GM21619 (cell line): ENCODE results near the gene GALNT12.

ENCODE experiments used
- ATAC-seq: cut with Tn5 transposase; IDR thresholded peaks from one replicate; pipeline ENCODE4 v1.9.1; 2021; ENCODE audit not compliant: unreplicated experiment

The GALNT12 gene

DNA sequence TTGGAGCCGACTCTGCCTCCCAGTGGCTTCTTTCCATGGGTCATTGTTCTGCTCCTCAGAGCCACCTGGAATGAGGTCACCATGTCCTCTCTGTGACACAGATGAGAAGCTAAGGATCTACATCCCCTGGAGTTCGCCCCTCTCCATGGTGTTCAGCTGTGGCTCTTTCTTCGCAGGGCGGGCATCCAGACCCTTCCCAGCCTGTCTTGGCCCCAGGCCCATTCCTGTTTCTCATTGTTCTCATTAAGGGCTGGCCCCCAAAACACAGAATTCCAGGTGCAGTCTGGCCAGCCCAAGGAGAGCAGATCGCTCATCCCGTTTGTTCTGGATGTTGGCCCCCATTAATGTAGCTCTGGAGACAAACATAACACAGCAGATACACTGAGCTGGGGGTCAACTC lies 69.8 kb downstream of the GALNT12 start:
- no peak for ATAC-seq

DNA sequence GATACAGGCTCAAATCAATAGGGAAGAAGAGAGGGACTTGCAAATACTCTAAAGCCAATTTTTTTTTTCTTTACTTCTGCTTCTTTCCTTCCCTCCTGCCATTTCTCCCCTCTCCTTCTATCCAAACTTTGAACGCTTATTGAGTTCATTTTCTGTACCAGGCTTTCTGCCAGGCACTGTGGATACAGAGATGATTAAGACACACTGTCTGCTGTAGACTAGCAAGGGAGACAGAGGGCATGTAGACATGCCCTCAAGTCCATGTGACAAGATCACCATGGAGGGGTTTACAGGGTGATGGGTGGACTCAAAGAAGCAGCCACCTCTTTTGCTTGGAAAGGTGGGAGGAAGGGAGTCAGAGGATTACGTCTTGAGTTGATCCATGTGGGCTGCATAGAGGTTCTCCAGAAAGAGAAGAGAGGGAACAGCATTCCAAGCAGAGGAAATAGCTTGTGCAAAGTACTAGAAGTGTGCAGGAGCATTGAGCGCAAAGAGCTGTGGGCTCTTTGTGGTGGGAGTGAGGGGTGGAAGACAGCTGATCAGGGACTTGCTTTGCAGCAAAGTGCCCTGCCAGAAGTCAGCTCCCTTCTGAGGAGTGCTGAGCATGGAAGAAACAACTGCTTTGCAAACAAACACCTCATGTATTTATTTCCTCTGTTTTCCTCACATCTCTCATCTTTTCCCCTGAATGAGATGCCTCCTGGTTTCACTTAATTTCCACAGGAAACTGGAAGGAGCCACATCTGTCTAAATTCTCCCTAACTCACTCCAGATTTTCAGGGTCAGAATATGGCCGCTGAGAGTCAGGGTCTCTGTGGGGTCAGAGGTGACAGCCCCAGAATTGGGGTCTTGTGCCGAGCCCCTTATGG lies 71.9 kb downstream of the GALNT12 start:
- no peak for ATAC-seq

DNA sequence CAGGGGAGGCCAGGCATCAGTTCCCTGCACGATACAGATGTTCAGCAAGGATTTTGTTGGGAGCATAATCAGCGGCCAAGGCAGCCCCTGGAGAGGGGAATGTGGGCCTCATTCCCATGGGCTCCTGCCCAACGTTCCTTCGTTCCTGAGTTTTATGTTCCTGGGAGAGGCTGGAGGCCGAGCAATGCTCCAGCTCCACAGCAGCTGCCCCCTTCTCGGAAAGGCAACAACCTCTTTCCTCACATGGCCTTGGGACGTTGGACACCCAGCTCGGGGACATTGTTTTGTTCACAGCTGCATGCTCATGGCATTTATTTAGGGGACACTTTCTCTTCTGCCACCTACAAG lies 72.5 kb downstream of the GALNT12 start:
- ATAC-seq = no peak

DNA sequence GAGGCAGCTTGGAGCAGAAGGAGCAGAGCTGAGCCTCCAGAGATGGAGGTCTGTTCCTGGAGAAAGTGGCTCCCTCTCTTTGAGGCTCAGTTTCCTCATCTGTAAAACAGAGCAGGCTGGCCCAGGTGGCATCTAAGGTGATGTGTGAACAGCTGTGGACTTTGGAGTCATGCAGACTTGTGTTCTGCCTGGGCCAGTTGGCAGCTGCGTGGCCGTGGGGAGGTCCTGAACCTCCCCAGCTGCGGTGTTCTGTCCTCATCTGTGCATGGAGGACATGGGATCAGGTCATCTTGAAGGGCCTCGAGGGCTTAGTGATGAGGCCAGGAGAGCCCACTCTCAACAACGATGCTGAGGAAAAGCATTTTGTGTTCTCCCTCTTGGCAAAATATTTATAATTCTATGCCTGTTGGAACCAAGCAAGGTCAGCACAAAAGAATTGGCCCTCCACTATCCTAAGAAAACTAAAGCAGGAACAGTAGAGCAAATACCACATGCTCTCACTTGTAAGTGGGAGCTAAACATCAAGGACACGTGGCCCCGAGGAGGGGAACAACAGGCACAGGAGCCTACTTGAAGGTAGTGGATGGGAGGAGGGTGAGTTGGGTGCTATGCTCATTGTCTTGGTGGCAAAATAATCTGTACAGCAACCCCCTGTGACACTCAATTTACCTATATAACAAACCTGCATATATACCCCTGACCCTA lies 73.0 kb downstream of the GALNT12 start:
- no peak for ATAC-seq

DNA sequence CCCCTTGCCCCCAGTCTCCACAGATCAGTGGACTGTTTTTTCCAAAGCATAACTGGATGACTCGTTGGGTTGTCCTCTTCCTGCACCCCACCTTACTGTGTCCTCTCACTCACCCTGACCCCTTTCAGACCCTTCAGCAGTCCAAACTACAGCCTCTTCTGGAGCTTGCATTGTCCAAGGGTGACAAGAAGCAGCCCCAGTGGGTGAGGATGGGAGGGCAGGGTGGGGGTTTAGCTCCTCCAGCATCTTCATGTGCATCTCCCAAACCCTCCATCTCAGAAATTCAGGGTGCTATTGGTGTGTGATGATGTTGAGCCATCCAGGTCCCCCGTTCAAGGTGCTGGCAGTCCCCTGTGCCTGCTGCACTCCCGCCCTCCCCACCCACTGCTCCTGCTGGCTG lies 73.9 kb downstream of the GALNT12 start:
- no peak for ATAC-seq

DNA sequence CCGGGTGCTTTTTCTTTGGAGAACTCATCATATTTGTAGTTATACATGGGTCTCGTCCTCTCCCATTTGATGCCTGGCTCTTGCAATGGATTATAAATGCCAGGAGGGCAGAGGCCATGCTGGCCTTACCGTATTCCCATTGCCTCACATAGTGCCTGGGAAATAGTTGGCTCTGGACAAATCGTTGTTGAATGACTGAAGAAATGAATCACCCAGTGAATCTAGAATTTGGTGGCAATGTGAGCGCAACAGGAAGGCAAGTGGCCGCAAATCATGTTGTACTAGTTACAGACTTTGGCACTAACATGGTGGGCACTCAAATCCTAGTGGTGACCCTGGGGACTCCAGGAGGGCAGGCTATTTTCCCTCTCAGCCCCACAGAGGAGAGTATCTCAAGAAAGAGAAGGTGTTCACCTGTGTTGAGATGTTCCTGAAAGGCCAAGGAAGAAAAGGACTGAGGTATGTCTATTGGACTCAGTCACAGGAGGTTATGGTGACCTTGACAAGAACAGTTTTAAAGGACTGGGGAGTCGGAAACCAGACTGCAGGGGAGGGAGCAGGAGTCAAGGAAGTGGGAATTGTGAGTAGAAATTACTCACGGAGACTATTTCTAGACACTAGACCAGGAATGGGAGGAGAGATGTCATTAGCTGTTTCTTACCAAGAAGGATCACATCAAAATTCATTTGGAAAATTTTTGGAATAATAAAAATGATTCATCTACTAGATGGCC lies 74.5 kb downstream of the GALNT12 start:
- no peak for ATAC-seq

DNA sequence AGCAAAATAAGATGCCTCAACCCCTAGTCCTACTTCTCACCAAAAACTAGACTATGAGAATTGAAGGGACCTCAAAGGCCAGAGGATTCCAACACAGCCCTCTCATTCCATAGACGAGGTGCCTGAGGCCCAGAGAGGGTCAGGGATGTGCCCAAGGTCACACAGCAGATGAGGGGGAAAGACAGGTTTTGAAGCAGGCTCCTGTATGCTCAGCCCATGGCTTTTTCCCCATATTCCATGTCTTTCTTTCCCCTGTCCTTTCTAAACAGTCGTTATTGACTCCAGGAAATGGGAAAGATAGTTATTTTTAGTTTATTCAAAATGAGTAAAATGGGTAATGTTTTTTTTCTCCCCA lies 75.1 kb downstream of the GALNT12 start:
- ATAC-seq = no peak

DNA sequence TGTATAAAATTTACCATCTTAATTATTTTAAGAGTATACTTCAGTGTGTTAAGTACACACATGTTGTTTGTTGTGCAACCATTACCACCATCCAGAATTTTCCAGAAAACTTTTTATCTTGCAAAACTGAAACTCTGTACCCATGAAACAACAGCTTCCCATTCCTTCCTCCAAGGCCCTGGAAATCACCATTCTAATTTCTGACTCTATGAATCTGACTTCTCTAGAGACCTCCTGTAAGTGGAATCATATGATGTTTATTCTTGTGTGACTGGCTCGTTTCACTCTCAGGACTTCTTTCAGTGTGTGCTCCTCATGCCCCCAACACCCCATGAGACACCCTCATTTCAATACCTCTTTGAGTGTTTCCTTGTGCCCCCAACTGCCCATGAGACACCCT lies 75.8 kb downstream of the GALNT12 start:
- ATAC-seq = no peak

DNA sequence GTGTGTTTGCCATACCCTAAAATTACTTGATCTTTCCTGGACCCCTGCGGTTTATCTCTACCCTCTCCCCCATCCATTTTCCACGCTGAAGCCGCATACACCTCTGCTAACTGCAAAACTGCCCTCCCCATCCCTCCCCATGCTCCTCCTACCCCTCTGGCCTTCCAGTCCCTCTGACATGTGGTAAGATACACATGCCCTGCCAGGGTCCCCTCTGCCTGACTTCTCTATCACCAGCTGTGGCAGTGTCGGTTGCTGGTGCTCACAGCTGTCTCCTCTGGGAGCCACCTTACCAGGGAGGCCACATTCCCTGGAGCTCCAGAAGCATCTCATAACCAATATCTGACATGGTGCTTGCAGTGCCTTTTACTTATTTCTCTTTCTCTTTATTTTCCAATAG lies 77.4 kb downstream of the GALNT12 start:
- no peak for ATAC-seq

DNA sequence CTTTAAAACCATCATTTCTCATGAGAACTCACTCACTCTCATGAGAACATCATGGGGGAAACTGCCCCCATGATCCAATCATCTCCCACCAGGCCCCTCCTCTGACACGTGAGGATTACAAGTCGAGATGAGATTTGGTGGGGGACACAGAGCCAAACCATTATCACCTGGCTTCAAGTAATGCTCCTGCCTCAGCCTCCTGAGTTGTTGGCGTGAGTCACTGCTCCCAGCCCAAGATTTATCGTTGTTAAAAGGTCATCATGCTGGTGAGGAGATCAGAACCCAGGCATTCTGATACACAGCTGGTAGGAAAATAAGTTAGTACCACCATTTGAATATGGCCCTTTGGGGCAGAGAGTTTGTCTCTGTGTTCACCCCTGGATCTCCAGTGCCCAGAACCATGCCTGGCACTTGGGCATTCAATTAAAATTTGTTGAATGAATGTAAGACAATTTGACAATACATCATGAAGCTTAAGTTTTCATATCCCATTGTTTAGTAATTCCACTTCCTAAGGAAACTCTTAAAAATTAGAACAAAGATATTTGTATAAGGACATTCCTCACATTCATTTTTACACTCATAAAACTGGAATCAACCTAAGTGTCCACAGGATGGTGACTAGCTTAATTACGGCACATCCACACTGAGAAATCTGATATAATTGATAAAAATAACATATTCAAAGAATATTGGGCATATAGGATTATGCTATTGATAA lies 78.3 kb downstream of the GALNT12 start:
- ATAC-seq = no peak

DNA sequence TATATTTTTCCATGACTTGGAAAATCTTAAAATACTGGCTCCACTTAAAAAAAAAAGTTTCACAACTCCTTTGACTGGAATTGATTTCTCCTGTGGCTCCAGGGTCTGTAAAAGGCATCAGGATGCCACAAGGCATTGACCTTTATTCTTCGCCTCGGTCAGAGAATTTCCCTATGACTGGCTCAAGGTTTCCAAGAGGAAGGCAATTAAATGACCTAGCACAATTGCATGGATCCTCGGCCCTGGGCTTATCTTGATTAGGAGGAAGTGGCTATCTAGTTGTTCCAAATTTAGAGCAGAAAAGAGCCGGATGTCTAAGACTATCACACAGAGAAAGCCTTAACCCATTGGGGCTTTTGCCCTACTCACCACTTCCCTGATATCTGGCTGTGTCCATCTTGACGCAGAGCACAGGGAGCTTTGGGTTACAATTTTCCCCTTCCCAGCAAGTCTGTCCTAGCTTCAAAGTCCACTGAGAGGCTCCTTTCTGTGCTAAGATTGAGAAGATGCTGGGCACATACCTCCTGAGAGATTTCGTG lies 79.3 kb downstream of the GALNT12 start:
- ATAC-seq = no peak

DNA sequence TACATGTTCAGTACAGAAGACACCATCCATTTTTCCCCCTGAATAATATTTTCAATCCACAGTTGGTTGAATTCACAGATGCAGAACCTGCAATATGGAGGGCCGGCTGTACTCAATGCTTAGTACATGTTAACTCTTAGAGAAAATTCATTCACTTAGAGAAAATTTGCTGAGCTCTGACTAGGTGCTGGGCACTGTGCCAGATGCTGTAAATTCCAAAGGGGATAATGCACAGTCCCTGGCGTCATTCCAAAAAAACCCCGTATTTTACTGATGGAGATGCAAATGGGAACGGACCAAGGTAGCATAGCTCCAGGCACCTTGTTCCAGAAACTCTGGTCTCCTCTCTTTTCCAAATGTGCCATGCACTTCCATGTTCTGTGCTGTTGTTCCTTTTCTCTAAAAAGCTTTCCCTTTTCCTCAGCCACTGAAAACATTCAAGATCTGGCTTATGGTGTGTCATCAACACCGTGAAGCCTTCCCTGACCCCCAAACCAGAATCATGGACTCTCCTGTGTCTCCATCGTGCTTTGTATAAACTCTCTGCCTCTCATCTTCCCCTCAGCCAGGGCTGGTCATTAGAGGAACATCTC lies 80.5 kb downstream of the GALNT12 start:
- ATAC-seq = no peak

DNA sequence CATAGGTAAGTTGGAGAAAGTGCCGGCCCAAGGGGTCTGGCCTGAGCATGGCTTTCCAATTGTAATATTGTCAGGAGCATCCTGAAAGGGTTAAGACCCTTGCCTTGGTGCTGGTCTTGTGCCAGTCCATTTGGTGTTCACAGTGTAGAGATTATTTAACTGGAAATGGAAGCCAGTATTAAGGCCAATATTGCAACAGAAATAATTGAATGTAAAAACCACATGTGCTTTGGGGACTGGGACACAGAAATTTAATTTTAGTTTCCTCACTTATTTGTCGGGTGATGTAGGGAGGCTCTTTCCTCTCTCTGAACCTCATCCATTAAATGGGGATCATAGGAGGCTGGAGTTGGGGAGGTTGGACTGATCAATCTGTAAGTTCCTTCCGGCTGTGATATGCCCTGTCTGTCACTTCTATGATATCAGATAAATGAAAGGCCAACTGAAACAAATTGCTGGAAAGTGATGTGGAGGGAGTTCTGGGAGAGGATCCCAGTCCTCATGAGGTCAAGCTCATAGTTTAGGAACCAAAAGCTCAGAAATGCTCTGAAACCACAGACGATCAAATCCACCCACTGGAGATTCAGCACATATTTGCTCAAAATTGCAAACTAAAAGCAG lies 81.4 kb downstream of the GALNT12 start:
- no peak for ATAC-seq

DNA sequence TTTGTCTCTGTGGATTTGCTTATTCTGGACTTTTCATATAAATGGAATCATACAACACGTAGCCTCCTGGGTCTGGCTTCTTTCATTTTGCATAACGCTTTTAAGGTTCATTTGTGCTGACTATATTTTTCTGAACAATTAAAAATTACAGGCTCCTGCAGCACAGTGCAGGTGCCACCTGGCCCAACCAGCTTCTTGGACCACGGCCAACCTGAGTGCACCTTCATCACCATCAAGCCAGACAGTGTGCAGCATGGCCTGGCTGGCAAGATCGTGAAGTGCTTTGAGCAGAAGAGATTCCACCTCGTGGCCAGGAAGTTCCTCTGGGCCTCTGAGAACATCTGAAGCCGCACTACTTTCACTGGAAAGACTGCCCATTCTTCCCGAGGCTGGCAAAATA lies 82.8 kb downstream of the GALNT12 start:
- no peak for ATAC-seq

DNA sequence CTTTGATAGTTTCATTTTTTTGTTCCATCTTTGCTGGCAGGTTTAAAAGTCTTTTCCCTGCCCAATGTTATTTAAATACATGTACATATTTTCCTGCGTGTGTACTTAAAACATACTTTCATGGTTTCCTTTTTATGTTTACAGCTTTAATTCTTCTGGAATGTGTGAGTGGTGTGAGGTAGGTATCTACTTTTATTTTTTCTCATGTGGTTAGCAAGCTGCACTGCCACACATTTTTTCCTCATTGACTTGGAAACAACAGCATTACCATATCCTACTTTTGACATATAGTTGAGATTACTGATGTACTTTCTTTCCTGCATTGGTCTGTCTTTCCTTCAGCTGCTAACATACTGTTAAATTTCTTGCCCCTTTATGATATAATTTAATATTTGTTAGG lies 84.8 kb downstream of the GALNT12 start:
- no peak for ATAC-seq

DNA sequence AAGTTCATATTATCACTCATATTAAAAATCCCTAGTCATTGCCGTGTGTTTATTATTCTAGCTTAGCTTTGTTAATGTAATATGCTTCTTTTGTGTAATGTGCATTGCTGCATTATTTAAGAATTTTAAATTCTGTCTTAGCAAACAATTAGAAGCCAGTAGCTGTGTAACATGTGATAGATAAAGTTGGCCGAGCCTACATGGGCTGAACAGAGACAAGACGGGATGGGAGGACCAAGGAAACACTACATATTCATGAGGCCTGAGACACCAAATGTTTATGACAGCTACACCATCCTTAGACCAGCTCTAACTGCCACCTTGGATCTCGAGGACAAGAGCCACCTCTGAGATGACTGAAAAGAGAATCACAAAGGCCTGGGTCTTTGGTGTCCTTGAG lies 85.2 kb downstream of the GALNT12 start:
- ATAC-seq = no peak

DNA sequence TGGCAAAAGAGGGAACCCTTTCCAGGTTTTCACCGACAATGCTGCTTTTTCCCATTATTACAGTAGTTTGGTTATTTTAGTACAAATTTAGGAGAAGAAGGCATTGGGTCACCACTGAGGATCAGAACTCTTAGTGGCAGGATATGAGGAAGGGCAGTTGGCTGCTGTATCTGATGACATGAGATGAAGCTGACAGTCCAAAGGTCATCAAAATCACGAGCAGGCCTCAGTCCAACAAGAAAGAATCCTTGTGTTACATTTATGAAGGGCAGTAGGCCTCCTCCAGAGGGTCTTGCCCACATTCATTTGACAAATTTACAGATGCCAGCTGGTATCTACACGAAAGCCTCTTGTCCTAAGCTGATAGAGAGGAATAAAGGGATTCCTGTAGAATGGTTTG lies 86.7 kb downstream of the GALNT12 start:
- no peak for ATAC-seq

DNA sequence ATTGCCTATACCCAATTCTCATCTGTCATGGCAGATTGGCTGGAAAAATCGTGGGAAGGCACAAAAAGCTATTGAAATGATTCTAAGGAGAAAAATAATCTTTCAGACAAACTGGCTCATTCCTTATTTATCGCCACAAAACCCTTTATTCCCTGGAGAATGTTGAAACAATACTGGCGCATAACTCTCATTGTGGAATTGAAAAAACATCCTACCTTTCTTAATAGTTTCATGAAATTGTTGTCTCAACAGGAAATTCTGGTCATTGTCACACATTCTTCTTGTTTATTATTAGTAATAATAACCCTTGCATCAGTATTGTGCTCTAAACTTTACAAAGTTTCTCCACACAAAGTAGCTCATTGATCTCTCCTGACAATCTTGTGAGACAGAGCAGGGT lies 87.3 kb downstream of the GALNT12 start:
- ATAC-seq = no peak

DNA sequence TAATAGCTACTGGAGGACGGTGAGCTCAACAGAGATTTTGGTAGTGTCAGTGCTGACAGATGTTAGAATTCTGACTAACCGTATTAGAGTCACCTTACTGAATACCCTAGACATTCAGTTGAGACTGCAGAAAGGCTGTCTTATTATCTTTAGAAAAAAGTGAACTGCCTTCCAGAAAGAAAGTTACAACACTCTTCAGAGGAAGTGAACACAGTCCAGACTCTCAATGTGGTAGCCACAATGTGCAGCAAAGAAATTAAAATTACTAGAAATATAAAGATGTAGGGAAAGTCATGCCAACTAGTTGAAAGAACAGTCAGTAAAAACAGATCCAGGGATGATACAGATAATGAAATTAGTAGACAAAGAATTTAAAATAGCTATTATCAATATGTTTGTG lies 89.2 kb downstream of the GALNT12 start:
- no peak for ATAC-seq

DNA sequence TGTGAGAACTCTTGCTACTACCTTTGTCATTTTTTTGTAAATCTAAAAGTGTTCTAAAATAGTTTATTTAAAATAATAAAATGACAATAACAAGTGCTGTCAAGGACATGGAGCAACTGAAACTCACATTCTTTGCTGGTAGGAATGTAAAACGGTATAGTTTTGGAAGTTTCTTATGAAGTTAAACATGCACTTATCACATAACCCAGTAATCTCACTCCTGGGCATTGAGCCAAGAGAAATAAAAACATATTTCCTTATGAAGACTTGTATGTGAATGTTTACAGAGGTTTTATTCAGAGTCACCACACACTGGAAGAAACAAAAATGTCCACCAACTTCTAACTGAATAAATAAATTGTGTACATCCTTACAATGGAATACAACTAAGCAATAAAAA lies 90.3 kb downstream of the GALNT12 start:
- no peak for ATAC-seq
